Measurements from ENCODE around the gene DEFB112.

The DEFB112 gene

DNA sequence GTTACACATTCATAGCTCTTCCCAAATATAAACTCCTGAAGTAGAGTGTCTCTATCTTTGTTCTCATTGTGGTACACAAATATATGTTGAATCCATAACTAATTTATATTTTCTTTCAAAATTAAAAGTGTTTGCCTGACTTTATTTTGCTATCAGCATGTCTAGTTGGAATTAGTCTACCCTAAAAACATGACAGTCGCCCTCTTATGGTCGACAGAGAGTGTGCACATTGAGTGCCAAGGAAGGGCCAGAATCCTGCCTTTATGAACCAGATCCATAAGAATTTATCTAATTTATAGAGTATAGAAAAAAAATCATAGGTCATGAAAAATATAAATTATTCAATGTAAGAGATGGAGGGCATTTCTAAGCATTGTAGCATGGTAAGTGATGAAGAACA lies 12.3 kb upstream of the DEFB112 start:
- Histone ChIP-seq H3K4me1 (ENCODE audit: low read length) (no peaks in the 10 kb centered on the region), H3K4me2 (ENCODE audit: low read depth, low read length) (no peak overlapping the region), H3K36me3 (replicated peaks; ENCODE audit: insufficient read depth, low read length) (no peaks in the 10 kb centered on the region), H3K4me3 (ENCODE audit: low read length) (no peak overlapping the region), H2AFZ (ENCODE audit: low read length) (no peak overlapping the region), H3K9me3 (replicated peaks; ENCODE audit: insufficient read depth, low read length) (no peaks in the 10 kb centered on the region), H3K9ac (ENCODE audit: low read length) (no peak overlapping the region), H3K9me2 (replicated peaks; ENCODE audit: insufficient read depth, low read length) (no peaks in the 10 kb centered on the region), H4K20me1 (ENCODE audit: insufficient read depth, low read length) (no peaks in the 10 kb centered on the region), H3F3A (ENCODE audit: insufficient read depth, low read length) (no peaks in the 10 kb centered on the region), H3K27ac (ENCODE audit: low read length) (no peak overlapping the region), H3K79me2 (ENCODE audit: low read length) (no peaks in the 10 kb centered on the region), H3K27me3 (replicated peaks; ENCODE audit: insufficient read depth, low read length) (no peaks in the 10 kb centered on the region)
- TF ChIP-seq EZH2 (optimal IDR thresholded peaks at IDR 0.05; ENCODE audit: low read depth, low read length): no peak
- TF ChIP-seq, protein P1, sequence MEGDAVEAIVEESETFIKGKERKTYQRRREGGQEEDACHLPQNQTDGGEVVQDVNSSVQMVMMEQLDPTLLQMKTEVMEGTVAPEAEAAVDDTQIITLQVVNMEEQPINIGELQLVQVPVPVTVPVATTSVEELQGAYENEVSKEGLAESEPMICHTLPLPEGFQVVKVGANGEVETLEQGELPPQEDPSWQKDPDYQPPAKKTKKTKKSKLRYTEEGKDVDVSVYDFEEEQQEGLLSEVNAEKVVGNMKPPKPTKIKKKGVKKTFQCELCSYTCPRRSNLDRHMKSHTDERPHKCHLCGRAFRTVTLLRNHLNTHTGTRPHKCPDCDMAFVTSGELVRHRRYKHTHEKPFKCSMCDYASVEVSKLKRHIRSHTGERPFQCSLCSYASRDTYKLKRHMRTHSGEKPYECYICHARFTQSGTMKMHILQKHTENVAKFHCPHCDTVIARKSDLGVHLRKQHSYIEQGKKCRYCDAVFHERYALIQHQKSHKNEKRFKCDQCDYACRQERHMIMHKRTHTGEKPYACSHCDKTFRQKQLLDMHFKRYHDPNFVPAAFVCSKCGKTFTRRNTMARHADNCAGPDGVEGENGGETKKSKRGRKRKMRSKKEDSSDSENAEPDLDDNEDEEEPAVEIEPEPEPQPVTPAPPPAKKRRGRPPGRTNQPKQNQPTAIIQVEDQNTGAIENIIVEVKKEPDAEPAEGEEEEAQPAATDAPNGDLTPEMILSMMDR (IDR thresholded peaks at IDR 0.05; ENCODE audit: low read length): peak; percentile 36
- TF ChIP-seq EZH2phosphoT487 (IDR thresholded peaks at IDR 0.05; ENCODE audit: low read length): no peak
- DNase-seq: peak; percentile 11

DNA sequence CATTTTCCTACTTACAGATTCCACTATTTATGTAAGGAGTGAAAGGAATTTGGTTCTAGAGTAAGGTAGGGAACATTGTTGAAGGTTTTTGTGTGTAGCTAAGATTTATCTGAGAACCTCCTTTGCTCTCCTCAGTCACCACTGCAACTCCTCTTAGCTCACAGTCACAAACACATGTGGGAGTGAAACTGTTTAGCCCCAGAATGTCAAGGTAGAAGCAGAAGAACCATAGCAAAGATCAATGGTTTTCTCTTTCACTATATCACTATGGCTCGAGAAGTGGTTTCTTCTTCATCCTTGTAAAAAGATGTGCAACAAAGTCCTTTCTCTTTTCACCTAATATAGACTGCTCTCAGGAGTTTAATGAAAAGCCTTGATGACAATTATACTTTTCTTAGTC lies 6.5 kb upstream of the DEFB112 start:
- Histone ChIP-seq H3K36me3 (replicated peaks; ENCODE audit: insufficient read depth, low read length) (no peaks in the 10 kb centered on the region), H3K27me3 (replicated peaks; ENCODE audit: insufficient read depth, low read length) (no peaks in the 10 kb centered on the region), H2AFZ (ENCODE audit: low read length) (no peak overlapping the region), H3K4me1 (ENCODE audit: low read length) (no peaks in the 10 kb centered on the region), H3F3A (ENCODE audit: insufficient read depth, low read length) (no peaks in the 10 kb centered on the region), H3K9ac (ENCODE audit: low read length) (no peak overlapping the region), H3K9me2 (replicated peaks; ENCODE audit: insufficient read depth, low read length) (no peaks in the 10 kb centered on the region), H3K4me3 (ENCODE audit: low read length) (no peak overlapping the region), H3K4me2 (ENCODE audit: low read depth, low read length) (no peak overlapping the region), H4K20me1 (ENCODE audit: insufficient read depth, low read length) (no peaks in the 10 kb centered on the region; the same call in 1 of the 2 replicates), H3K9me3 (replicated peaks; ENCODE audit: insufficient read depth, low read length) (no peaks in the 10 kb centered on the region), H3K27ac (ENCODE audit: low read length) (no peak overlapping the region), H3K79me2 (ENCODE audit: low read length) (no peaks in the 10 kb centered on the region)
- DNase-seq: no peak
- TF ChIP-seq EZH2phosphoT487 (IDR thresholded peaks at IDR 0.05; ENCODE audit: low read length): no peak

DNA sequence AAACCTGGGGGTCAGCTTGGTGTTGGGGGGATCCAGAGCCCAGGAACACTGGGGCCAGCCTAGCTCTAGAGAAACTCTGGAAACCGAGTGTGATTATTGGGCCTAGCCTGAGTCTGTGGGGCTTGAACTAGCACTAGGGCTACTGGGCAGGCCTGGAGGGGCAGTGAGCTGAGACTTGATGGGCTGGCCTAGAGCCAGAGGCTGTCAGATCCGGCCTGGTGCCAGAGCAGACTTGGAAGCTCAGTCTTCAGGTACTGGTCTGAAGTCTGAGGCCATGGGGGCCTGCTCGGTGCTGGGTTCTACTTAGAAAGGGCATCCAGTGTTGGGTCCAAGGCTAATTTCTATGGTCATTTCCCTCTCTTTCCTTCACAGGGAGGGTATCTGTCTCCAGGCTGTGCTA lies 2.7 kb downstream of the DEFB112 start:
- Histone ChIP-seq H3K27ac (ENCODE audit: low read length) (no peak overlapping the region), H3K4me3 (ENCODE audit: low read length) (no peak overlapping the region), H3K79me2 (ENCODE audit: low read length) (no peaks in the 10 kb centered on the region), H3K27me3 (replicated peaks; ENCODE audit: insufficient read depth, low read length) (no peaks in the 10 kb centered on the region), H3K36me3 (replicated peaks; ENCODE audit: insufficient read depth, low read length) (no peaks in the 10 kb centered on the region), H3K9me3 (replicated peaks; ENCODE audit: insufficient read depth, low read length) (no peaks in the 10 kb centered on the region), H3K9me2 (replicated peaks; ENCODE audit: insufficient read depth, low read length) (no peaks in the 10 kb centered on the region), H3K4me2 (ENCODE audit: low read depth, low read length) (no peak overlapping the region), H4K20me1 (ENCODE audit: insufficient read depth, low read length) (no peaks in the 10 kb centered on the region), H3F3A (ENCODE audit: insufficient read depth, low read length) (no peaks in the 10 kb centered on the region), H3K4me1 (ENCODE audit: low read length) (no peaks in the 10 kb centered on the region), H2AFZ (ENCODE audit: low read length) (no peak overlapping the region), H3K9ac (ENCODE audit: low read length) (no peak overlapping the region)
- TF ChIP-seq EZH2phosphoT487 (IDR thresholded peaks at IDR 0.05; ENCODE audit: low read length) (no peak), EZH2 (optimal IDR thresholded peaks at IDR 0.05; ENCODE audit: low read depth, low read length) (no peak)
- TF ChIP-seq, protein P1 (IDR thresholded peaks at IDR 0.05; ENCODE audit: low read length): no peak
- DNase-seq: no peak

DNA sequence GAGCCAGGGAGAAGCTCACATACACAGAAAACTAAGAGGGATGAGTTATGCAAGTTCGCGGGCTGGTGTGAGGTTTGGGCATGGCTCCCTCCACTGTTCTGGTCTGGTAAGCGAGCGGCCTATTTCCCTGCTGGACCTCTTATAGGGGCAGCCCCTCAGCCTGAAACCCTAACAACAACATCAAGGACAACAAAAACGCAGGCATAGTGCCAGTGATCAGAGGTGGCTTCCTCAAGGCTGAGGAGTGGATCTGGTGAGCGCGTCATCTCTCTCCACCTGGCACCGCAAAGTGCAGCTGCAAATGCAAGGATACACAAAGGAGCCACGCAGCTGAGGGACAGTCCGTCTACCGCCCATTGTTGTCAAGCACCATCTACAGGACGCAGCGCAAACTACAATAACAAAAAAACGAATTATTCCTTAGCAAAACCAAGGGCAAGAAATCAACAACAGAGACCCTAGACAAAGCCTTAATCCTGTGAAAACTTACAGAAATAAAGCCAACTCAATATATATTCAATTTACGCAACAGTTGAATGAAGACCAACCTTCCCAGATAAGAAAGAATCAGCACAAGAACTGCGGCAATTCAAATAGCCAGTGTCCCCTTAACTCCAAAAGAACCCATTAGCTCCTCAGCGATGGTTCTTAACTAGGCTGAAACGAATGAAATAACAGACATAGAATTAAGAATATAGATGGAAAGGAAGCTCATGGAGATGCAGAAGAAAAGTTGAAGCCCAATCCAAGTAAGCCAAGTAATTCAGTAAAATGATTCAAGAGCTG lies 18.8 kb downstream of the DEFB112 start:
- H3K27me3 ChIP-seq (replicated peaks; ENCODE audit: insufficient read depth, low read length): no peaks in the 10 kb centered on the region
- H3K4me1 ChIP-seq (ENCODE audit: low read length): no peaks in the 10 kb centered on the region
- no peak for DNase-seq
- no peaks in the 10 kb centered on the region for H3K36me3 ChIP-seq (replicated peaks; ENCODE audit: insufficient read depth, low read length)
- no peak overlapping the region for H3K27ac ChIP-seq (ENCODE audit: low read length)
- no peaks in the 10 kb centered on the region for H3K9me2 ChIP-seq (replicated peaks; ENCODE audit: insufficient read depth, low read length)
- H3K9me3 ChIP-seq (replicated peaks; ENCODE audit: insufficient read depth, low read length): no peaks in the 10 kb centered on the region
- TF ChIP-seq, protein P1 (IDR thresholded peaks at IDR 0.05; ENCODE audit: low read length): peak; percentile 19; the same call in 1 of the 2 replicates
- no peak for TF ChIP-seq EZH2phosphoT487 (IDR thresholded peaks at IDR 0.05; ENCODE audit: low read length)
- H3K9ac ChIP-seq (ENCODE audit: low read length): no peak overlapping the region
- H2AFZ ChIP-seq (ENCODE audit: low read length): no peak overlapping the region
- no peak overlapping the region for H3K4me2 ChIP-seq (ENCODE audit: low read depth, low read length)
- H3K4me3 ChIP-seq (ENCODE audit: low read length): no peak overlapping the region
- no peaks in the 10 kb centered on the region for H3F3A ChIP-seq (ENCODE audit: insufficient read depth, low read length)
- H3K79me2 ChIP-seq (ENCODE audit: low read length): no peaks in the 10 kb centered on the region
- no peaks in the 10 kb centered on the region for H4K20me1 ChIP-seq (ENCODE audit: insufficient read depth, low read length)
